ENCODE measurements around the gene CRIM1. TPM values are rescaled to one million over a fixed set of nuclear protein-coding genes. Genes with fewer than 3 reads are reported as not detected.

The CRIM1 gene
- total and polyA plus RNA-seq, 2 of the 8 experiments (the other 6 are each of a cell fraction or from before 2014, with no cell fraction given) = 9.4 to 28.4 TPM

DNA sequence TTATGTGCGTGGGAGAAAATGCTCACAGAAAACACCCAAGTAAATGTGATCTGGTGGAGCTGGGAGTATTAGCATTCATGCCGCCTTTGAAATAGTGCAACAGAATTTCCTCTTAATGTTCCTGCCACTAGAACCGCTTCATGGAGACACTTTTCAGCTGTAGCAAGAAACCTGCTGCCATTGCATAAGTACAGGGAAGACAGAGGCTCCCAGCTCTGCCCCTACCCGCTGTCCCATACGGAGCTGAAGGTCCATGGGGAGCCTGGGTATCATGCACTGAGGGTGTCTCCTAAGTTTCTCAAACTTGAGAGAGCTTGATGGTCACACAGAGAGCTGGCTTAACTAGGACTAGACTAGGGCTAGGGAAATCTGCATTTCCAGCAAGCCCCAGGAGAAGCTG is 49.6 kb downstream of the CRIM1 start:
- Histone ChIP-seq H2AK5ac (ENCODE audit: low read depth, low read length) (no peak overlapping the region), H3K9me3 (ENCODE audit: insufficient read depth in 2 of 2, low read depth in 1 of 2, low read length in 1 of 2) (no peaks in the 10 kb centered on the region), H3K4me2 (ENCODE audit: insufficient read depth in 1 of 2, low read depth in 2 of 2, low read length in 2 of 2) (no peak overlapping the region), H3K27ac (ENCODE audit: low read depth, low read length) (no peak overlapping the region), H3K27me3 (replicated peaks in 1 of 4; ENCODE audit: control insufficient read depth in 3 of 4, extremely low read depth in 1 of 4, insufficient read depth in 3 of 4, low read length in 3 of 4) (no peaks in the 10 kb centered on the region), H3K79me2 (ENCODE audit: control insufficient read depth in 1 of 2, insufficient read depth in 2 of 2, low read length in 2 of 2) (peaks cover 4 to 93% of the 10 kb centered on the region in 2 experiments; a peak in 3 of 4 replicates), H2BK12ac (ENCODE audit: low read depth, low read length) (no peak overlapping the region), H4K5ac (ENCODE audit: insufficient read length, low read depth, low read length) (no peak overlapping the region), H2BK120ac (replicated peaks; ENCODE audit: low read depth, low read length) (no peak overlapping the region), H4K20me1 (replicated peaks in 1 of 2; ENCODE audit: control insufficient read depth in 1 of 2, insufficient read depth in 2 of 2, low read length in 2 of 2) (peaks cover 0 to 2% of the 10 kb centered on the region in 2 experiments), H2BK15ac (ENCODE audit: low read length) (no peak overlapping the region), H3K36me3 (ENCODE audit: control insufficient read depth in 2 of 4, insufficient read depth in 4 of 4, low read length in 3 of 4) (no peaks in the 10 kb centered on the region), H3K56ac (replicated peaks; ENCODE audit: insufficient read length, low read depth, low read length) (no peak overlapping the region), H3K23ac (ENCODE audit: insufficient read length) (no peak overlapping the region), H3K23me2 (ENCODE audit: low read depth, low read length) (no peaks in the 10 kb centered on the region), H3K79me1 (ENCODE audit: low read depth, low read length) (peaks cover 5% of the 10 kb centered on the region; the same call in 1 of the 2 replicates), H3K18ac (ENCODE audit: extremely low read depth, low read length) (no peak overlapping the region), H2AFZ (ENCODE audit: low read length) (no peak overlapping the region), H4K8ac (ENCODE audit: extremely low read depth, insufficient read depth, low read length) (no peak overlapping the region), H4K91ac (replicated peaks; ENCODE audit: insufficient read length, low read length) (no peak overlapping the region), H3K4me1 (replicated peaks in 1 of 4; ENCODE audit: control insufficient read depth in 3 of 4, insufficient read depth in 4 of 4, low read length in 3 of 4) (peaks cover 4 to 17% (median 8%) of the 10 kb centered on the region in 4 experiments; a peak in 5 of 7 replicates), H3K9ac (replicated peaks in 1 of 4; ENCODE audit: extremely low read depth in 1 of 4, low read depth in 3 of 4, low read length in 3 of 4) (no peak overlapping the region), H3K14ac (ENCODE audit: insufficient read length) (no peak overlapping the region), H2BK5ac (ENCODE audit: low read depth, low read length) (no peak overlapping the region), H3K4me3 (ENCODE audit: extremely low read depth in 1 of 4, insufficient read depth in 2 of 4, low read depth in 3 of 4, low read length in 4 of 4) (no peak overlapping the region), H3K4ac (replicated peaks; ENCODE audit: insufficient read length, low read depth, low read length) (no peak overlapping the region), H2BK20ac (ENCODE audit: low read length) (no peak overlapping the region)
- POLR2A ChIA-PET (ENCODE audit: partially characterized antibody) = interaction anchor here (1.5 kb wide), 1 partner anchor 16 kb away, joined by 3 read pairs; no protein-coding TSS in a partner anchor
- DNase-seq (ENCODE audit: low read depth in 1 of 2, low spot score in 2 of 2) (no peak), FAIRE-seq (no peak)
- WGBS, 2 experiments (ENCODE audit: extremely low coverage in 1 of 2, insufficient coverage in 1 of 2, insufficient read length in 1 of 2, insufficient replicate concordance in 2 of 2, low coverage in 1 of 2, low lambda C conversion rate in 2 of 2, missing lambda C conversion rate in 1 of 2) = 82% methylated on average over 5 of the region's 5 CpGs; no CpG with 5 or more reads in 1 of the 2 experiments
- CTCF ChIA-PET (ENCODE audit: partially characterized antibody) = interaction anchor here (1.0 to 1.5 kb wide), 5 partner anchors 9 to 42 kb away, joined by 3 to 5 read pairs (median 4); no protein-coding TSS in a partner anchor
- TF ChIP-seq FOSL1 (IDR thresholded peaks at IDR 0.05; ENCODE audit: insufficient read depth, low read depth, low read length) (no peak), BCL11A (IDR thresholded peaks at IDR 0.05; ENCODE audit: low read depth in 2 of 2, low read length in 2 of 2) (no peak), ASH2L (IDR thresholded peaks at IDR 0.05; ENCODE audit: low read length) (no peak), CEBPB (IDR thresholded peaks at IDR 0.05; ENCODE audit: low read depth, low read length) (no peak), BRCA1 (IDR thresholded peaks at IDR 0.05; ENCODE audit: low read depth, low read length) (no peak), CBX8 (IDR thresholded peaks at IDR 0.05; ENCODE audit: borderline replicate concordance, low read depth, low read length) (no peak), TCF12 (IDR thresholded peaks at IDR 0.05; ENCODE audit: low read depth, low read length) (no peak), HDAC2 (IDR thresholded peaks at IDR 0.05; ENCODE audit: borderline replicate concordance in 1 of 2, low read depth in 2 of 2, low read length in 2 of 2) (no peak)
- TF ChIP-seq, protein P1, sequence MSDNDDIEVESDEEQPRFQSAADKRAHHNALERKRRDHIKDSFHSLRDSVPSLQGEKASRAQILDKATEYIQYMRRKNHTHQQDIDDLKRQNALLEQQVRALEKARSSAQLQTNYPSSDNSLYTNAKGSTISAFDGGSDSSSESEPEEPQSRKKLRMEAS (IDR thresholded peaks at IDR 0.05) = no peak
